H1 (cell line): Measurements from ENCODE around the gene CLDN6. TPM values are rescaled to one million over a fixed set of nuclear protein-coding genes. Genes with fewer than 3 reads are reported as not detected.

Experiments used
- CTCF ChIA-PET: fragments of 300-600 bp; sonication (Branson Sonifier 250); formaldehyde crosslinking; loops from one replicate; lab custom pipeline; 2021; ENCODE audit not compliant: partially characterized antibody; lab: Charles Lee
- POLR2A ChIA-PET: fragments of 300-600 bp; sonication (Branson Sonifier 250); formaldehyde crosslinking; loops from one replicate; lab custom pipeline; 2021; ENCODE audit warnings: inconsistent platforms; ENCODE audit not compliant: partially characterized antibody; lab: Charles Lee
- DNase-seq, 2 experiments: peaks; one replicate each; pipeline versions ENCODE4 v3.0.0 to v3.0.0-alpha.2; 2010 to 2022; ENCODE audit warnings: low spot score in 2 of 2, low read depth in 1 of 2, mixed read lengths in 1 of 2
- FAIRE-seq: peaks from 2 replicates; lab custom pipeline; 2011; peaks lifted over from hg19 to GRCh38; lab: Jason Lieb, UNC
- H2AFZ ChIP-seq: 2 replicates; pipeline ENCODE4 v1.8.1; 2012; ENCODE audit warnings: low read length, inconsistent platforms
- H2AK5ac ChIP-seq: 2 replicates; pipeline ENCODE4 v1.6.1; 2013; ENCODE audit warnings: low read depth, low read length
- H2BK120ac ChIP-seq: replicated peaks from 2 replicates; pipeline ENCODE3; 2013; ENCODE audit warnings: low read depth, low read length, inconsistent platforms
- H2BK12ac ChIP-seq: 2 replicates; pipeline ENCODE4 v1.6.1; 2013; ENCODE audit warnings: low read depth, low read length
- H2BK15ac ChIP-seq: 2 replicates; pipeline ENCODE4 v1.6.1; 2013; ENCODE audit warnings: low read length
- H2BK20ac ChIP-seq: 2 replicates; pipeline ENCODE4 v1.6.1; 2013; ENCODE audit warnings: low read length
- H2BK5ac ChIP-seq: 2 replicates; pipeline ENCODE4 v1.6.1; 2013; ENCODE audit warnings: low read depth, low read length
- H3K14ac ChIP-seq: 2 replicates; pipeline ENCODE4 v1.6.1; 2013; ENCODE audit warnings: inconsistent platforms; ENCODE audit not compliant: insufficient read length
- H3K18ac ChIP-seq: 2 replicates; pipeline ENCODE4 v1.6.1; 2013; ENCODE audit warnings: low read length; ENCODE audit errors: extremely low read depth
- H3K23ac ChIP-seq: 2 replicates; pipeline ENCODE4 v1.6.1; 2013; ENCODE audit warnings: inconsistent platforms; ENCODE audit not compliant: insufficient read length
- H3K23me2 ChIP-seq: 2 replicates; pipeline ENCODE4 v1.6.1; 2013; ENCODE audit warnings: low read depth, low read length
- H3K27ac ChIP-seq: 2 replicates; pipeline ENCODE4 v1.6.1; 2011; ENCODE audit warnings: low read depth, low read length, inconsistent platforms
- H3K27me3 ChIP-seq, 4 experiments: replicated peaks in 1 of 4; 1 replicate in 1 of 4; 2 replicates in 3 of 4; pipeline versions ENCODE4 v1.6.1 to v1.8.1; 2011 to 2013; ENCODE audit warnings: low read length in 3 of 4, mild to moderate bottlenecking in 3 of 4, inconsistent platforms in 2 of 4, mixed read lengths in 2 of 4, moderate library complexity in 1 of 4; ENCODE audit not compliant: control insufficient read depth in 3 of 4, insufficient read depth in 3 of 4; ENCODE audit errors: extremely low read depth in 1 of 4
- H3K36me3 ChIP-seq, 4 experiments: 2 replicates each; pipeline versions ENCODE4 v1.6.1 to v1.8.1; 2011 to 2013; ENCODE audit warnings: mild to moderate bottlenecking in 4 of 4, low read length in 3 of 4, moderate library complexity in 2 of 4, control low read depth in 1 of 4, inconsistent platforms in 1 of 4; ENCODE audit not compliant: insufficient read depth in 4 of 4, control insufficient read depth in 2 of 4
- H3K4ac ChIP-seq: replicated peaks from 2 replicates; pipeline ENCODE3; 2013; ENCODE audit warnings: low read length, low read depth, mixed read lengths, inconsistent platforms; ENCODE audit not compliant: insufficient read length
- H3K4me1 ChIP-seq, 4 experiments: replicated peaks in 1 of 4; 1 replicate in 1 of 4; 2 replicates in 3 of 4; pipeline versions ENCODE4 v1.6.1 to v1.8.1; 2011 to 2013; ENCODE audit warnings: low read length in 3 of 4, inconsistent platforms in 2 of 4, mixed read lengths in 1 of 4; ENCODE audit not compliant: insufficient read depth in 4 of 4, control insufficient read depth in 3 of 4
- H3K4me2 ChIP-seq, 2 experiments: 2 replicates each; pipeline versions ENCODE4 v1.6.1 to v1.8.1; 2011 to 2013; ENCODE audit warnings: low read depth in 2 of 2, low read length in 2 of 2, control low read depth in 1 of 2, inconsistent platforms in 1 of 2, mild to moderate bottlenecking in 1 of 2; ENCODE audit not compliant: insufficient read depth in 1 of 2
- H3K4me3 ChIP-seq, 4 experiments: fragments of 200-600, 300-600 bp in 1 of 4; sonication (generic), shearing (Covaris generic), sonication (Bioruptor Twin) in 1 of 4; 2 replicates each; pipeline versions ENCODE4 v1.5.1 to v1.8.1; 2011 to 2016; ENCODE audit warnings: low read length in 4 of 4, low read depth in 3 of 4, control low read depth in 2 of 4, inconsistent platforms in 2 of 4, mild to moderate bottlenecking in 2 of 4, mixed read lengths in 1 of 4, moderate library complexity in 1 of 4; ENCODE audit not compliant: insufficient read depth in 2 of 4; ENCODE audit errors: extremely low read depth in 1 of 4
- H3K56ac ChIP-seq: replicated peaks from 2 replicates; pipeline ENCODE3; 2013; ENCODE audit warnings: low read depth, mild to moderate bottlenecking, mixed read lengths, low read length, inconsistent platforms; ENCODE audit not compliant: insufficient read length
- H3K79me1 ChIP-seq: 2 replicates; pipeline ENCODE4 v1.6.1; 2013; ENCODE audit warnings: low read depth, low read length, control low read depth
- H3K79me2 ChIP-seq, 2 experiments: 2 replicates each; pipeline versions ENCODE4 v1.6.1 to v1.8.1; 2012 to 2013; ENCODE audit warnings: low read length in 2 of 2, mild to moderate bottlenecking in 2 of 2, inconsistent platforms in 1 of 2; ENCODE audit not compliant: insufficient read depth in 2 of 2, control insufficient read depth in 1 of 2
- H3K9ac ChIP-seq, 4 experiments: replicated peaks in 1 of 4; 1 replicate in 1 of 4; 2 replicates in 3 of 4; pipeline versions ENCODE4 v1.6.1 to v1.8.1; 2011 to 2013; ENCODE audit warnings: low read depth in 3 of 4, low read length in 3 of 4, control low read depth in 2 of 4, mild to moderate bottlenecking in 2 of 4, moderate library complexity in 2 of 4, inconsistent platforms in 1 of 4; ENCODE audit errors: extremely low read depth in 1 of 4
- H3K9me3 ChIP-seq, 2 experiments: 2 replicates each; pipeline versions ENCODE4 v1.6.1 to v1.8.1; 2012 to 2013; ENCODE audit warnings: mild to moderate bottlenecking in 2 of 2, moderate library complexity in 2 of 2, control low read depth in 1 of 2, inconsistent platforms in 1 of 2, low read depth in 1 of 2, low read length in 1 of 2, mixed read lengths in 1 of 2; ENCODE audit not compliant: insufficient read depth in 2 of 2
- H4K20me1 ChIP-seq, 2 experiments: replicated peaks in 1 of 2; 2 replicates each; pipeline versions ENCODE3 to v1.8.1; 2011 to 2013; ENCODE audit warnings: inconsistent platforms in 2 of 2, low read length in 2 of 2, mild to moderate bottlenecking in 1 of 2; ENCODE audit not compliant: insufficient read depth in 2 of 2, control insufficient read depth in 1 of 2
- H4K5ac ChIP-seq: 2 replicates; pipeline ENCODE4 v1.6.1; 2013; ENCODE audit warnings: low read length, low read depth, mixed read lengths, inconsistent platforms; ENCODE audit not compliant: insufficient read length
- H4K8ac ChIP-seq: 2 replicates; pipeline ENCODE4 v1.8.0; 2013; ENCODE audit warnings: mild to moderate bottlenecking, moderate library complexity, low read length, inconsistent platforms; ENCODE audit not compliant: insufficient read depth; ENCODE audit errors: extremely low read depth
- H4K91ac ChIP-seq: replicated peaks from 2 replicates; pipeline ENCODE3; 2013; ENCODE audit warnings: low read length, mixed read lengths, inconsistent platforms; ENCODE audit not compliant: insufficient read length
- BACH1 ChIP-seq: IDR thresholded peaks from 2 replicates; pipeline ENCODE4 v1.6.1; 2012; ENCODE audit warnings: low read length, improper control_type of control experiment
- BRCA1 ChIP-seq: IDR thresholded peaks from 2 replicates; pipeline ENCODE4 v1.6.1; 2012; ENCODE audit warnings: low read depth, low read length, improper control_type of control experiment
- CBX5 ChIP-seq: fragments of 300-800, 300-1000 bp; sonication (generic); IDR thresholded peaks from 2 replicates; pipeline ENCODE4 v1.7.1; 2016; ENCODE audit warnings: antibody characterized with exemption, low read length, low read depth
- CBX8 ChIP-seq: fragments of 300-800, 300-1000 bp; sonication (generic); IDR thresholded peaks from 2 replicates; pipeline ENCODE4 v1.7.1; 2016; ENCODE audit warnings: low read depth, low read length, borderline replicate concordance
- GTF2F1 ChIP-seq: IDR thresholded peaks from 2 replicates; pipeline ENCODE4 v1.6.1; 2012; ENCODE audit warnings: low read depth, low read length, improper control_type of control experiment, borderline replicate concordance
- KDM1A ChIP-seq: fragments of 200-600, 300-600 bp; sonication (generic); IDR thresholded peaks from 2 replicates; pipeline ENCODE4 v1.7.1; 2016; ENCODE audit warnings: mild to moderate bottlenecking, low read length, borderline replicate concordance
- MAFK ChIP-seq: IDR thresholded peaks from 2 replicates; pipeline ENCODE4 v1.6.1; 2012; ENCODE audit warnings: low read depth, mild to moderate bottlenecking, improper control_type of control experiment, low read length
- NANOG ChIP-seq: IDR thresholded peaks from 2 replicates; pipeline ENCODE4 v1.6.1; 2011; ENCODE audit warnings: low read length, low read depth, mild to moderate bottlenecking, inconsistent platforms; ENCODE audit not compliant: insufficient read depth, poor library complexity, severe bottlenecking
- NRF1 ChIP-seq: IDR thresholded peaks from 2 replicates; pipeline ENCODE4 v1.6.1; 2011; ENCODE audit warnings: mild to moderate bottlenecking, low read depth, low read length, improper control_type of control experiment
- POLR2AphosphoS5 ChIP-seq: IDR thresholded peaks from 2 replicates; pipeline ENCODE4 v1.6.1; 2011; ENCODE audit warnings: low read depth, low read length
- RFX5 ChIP-seq: IDR thresholded peaks from 2 replicates; pipeline ENCODE4 v1.6.1; 2011; ENCODE audit warnings: low read depth, low read length, improper control_type of control experiment, borderline replicate concordance
- SP1 ChIP-seq: IDR thresholded peaks from 2 replicates; pipeline ENCODE4 v1.6.1; 2011; ENCODE audit warnings: low read depth, low read length
- SP2 ChIP-seq: IDR thresholded peaks from 2 replicates; pipeline ENCODE4 v1.6.1; 2012; ENCODE audit warnings: mild to moderate bottlenecking, low read length, inconsistent platforms
- SP4 ChIP-seq: IDR thresholded peaks from 2 replicates; pipeline ENCODE4 v1.6.1; 2012; ENCODE audit warnings: low read length, inconsistent platforms
- TAF1 ChIP-seq: IDR thresholded peaks from 2 replicates; pipeline ENCODE4 v1.6.1; 2011; ENCODE audit warnings: mild to moderate bottlenecking, low read depth, low read length
- TCF12 ChIP-seq: IDR thresholded peaks from 2 replicates; pipeline ENCODE4 v1.6.1; 2011; ENCODE audit warnings: low read depth, mild to moderate bottlenecking, low read length
- WGBS, 2 experiments: shearing (Covaris generic) in 1 of 2; methylation state at CpG; one replicate each; pipeline versions ENCODE4 v1.1.6 to v1.1.7; 2013 to 2015; ENCODE audit warnings: low lambda C conversion rate in 2 of 2, mixed read lengths in 2 of 2, inconsistent platforms in 1 of 2, low coverage in 1 of 2, missing lambda C conversion rate in 1 of 2; ENCODE audit not compliant: insufficient replicate concordance in 2 of 2, insufficient coverage in 1 of 2, insufficient read length in 1 of 2; ENCODE audit errors: extremely low coverage in 1 of 2, missing lambda C conversion rate in 1 of 2; 5-methylcytosine and 5-hydroxymethylcytosine counted together
- polyA plus RNA-seq, 7 experiments: library from polyadenylated mRNA; depleted of rRNA in 3 of 7; stranded (reverse) in 5 of 7; unstranded in 2 of 7; fragments of >200 nt in 5 of 7; fragments of 200-250 nt in 2 of 7; gene quantifications; 1 replicate in 5 of 7; 2 replicates in 1 of 7; 4 replicates in 1 of 7; pipeline versions ENCODE4 v1.2.1 to v1.2.3, GENCODE V29; 2011 to 2013; ENCODE audit warnings: missing spikeins in 2 of 7, mixed read lengths in 2 of 7
- total RNA-seq: library from RNA; stranded (reverse); fragmentation: NEBNext Ultra II Directional; extraction: Animal tissue kit (Norgen Biotek cat#: 25700); gene quantifications from 2 replicates; pipeline ENCODE4 v1.2.1, GENCODE V29; 2021

Gene CLDN6
- total and polyA plus RNA-seq, 2 of the 8 experiments (the other 6 are each of a cell fraction or from before 2014, with no cell fraction given), result 747 to 1,115 TPM

DNA sequence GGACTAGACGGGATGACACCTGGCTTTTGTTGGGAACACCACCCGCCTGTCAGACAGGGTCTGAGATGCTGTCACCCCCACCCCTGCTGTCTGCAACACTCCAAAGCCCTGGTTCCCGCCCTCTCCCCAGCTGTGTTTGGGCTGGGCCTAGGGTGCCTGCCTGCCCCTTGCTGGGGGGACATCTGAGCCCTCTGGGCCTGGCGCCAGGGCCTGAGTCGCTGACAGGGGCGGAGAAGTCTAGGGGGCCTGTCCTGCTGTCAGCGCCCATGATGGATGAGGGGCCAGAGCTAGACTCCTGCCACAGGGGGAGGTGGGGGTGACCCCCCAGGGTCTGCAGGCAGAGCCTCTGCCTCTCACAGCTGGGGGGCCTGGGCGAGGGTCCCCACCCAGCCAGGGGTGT, 30.1 kb downstream of the CLDN6 start:
- Histone ChIP-seq H3K23ac (no peak overlapping the region), H3K18ac (no peak overlapping the region), H4K20me1 (no peaks in the 10 kb centered on the region), H3K9ac (no peak overlapping the region), H4K8ac (no peak overlapping the region), H3K4ac (no peak overlapping the region), H3K27ac (no peak overlapping the region), H3K79me1 (no peaks in the 10 kb centered on the region), H2AFZ (no peak overlapping the region), H3K14ac (no peak overlapping the region), H3K4me3 (no peak overlapping the region), H3K36me3 (no peaks in the 10 kb centered on the region), H3K23me2 (no peaks in the 10 kb centered on the region; the same call in 1 of the 2 replicates), H2AK5ac (no peak overlapping the region), H2BK12ac (no peak overlapping the region), H2BK20ac (no peak overlapping the region), H2BK5ac (no peak overlapping the region), H3K9me3 (no peaks in the 10 kb centered on the region), H3K4me2 (no peak overlapping the region), H3K4me1 (peaks cover 3 to 28% (median 23%) of the 10 kb centered on the region in 4 experiments), H4K91ac (no peak overlapping the region), H4K5ac (no peak overlapping the region), H2BK15ac (no peak overlapping the region), H3K56ac (no peak overlapping the region), H3K27me3 (no peaks in the 10 kb centered on the region; a peak in 1 of 7 replicates), H2BK120ac (no peak overlapping the region), H3K79me2 (no peaks in the 10 kb centered on the region)
- no peak for FAIRE-seq
- ChIA-PET CTCF (interaction anchor here (0.8 to 5.2 kb wide), 7 partner anchors 9 to 40 kb away, joined by 3 to 24 read pairs (median 4); partner anchors contain the start of genes CLDN6 and CLDN9), POLR2A (interaction anchor here (0.6 to 15.2 kb wide), 13 partner anchors 9 to 147 kb away, joined by 3 to 200 read pairs (median 3); partner anchors contain the start of genes CLDN6, HCFC1R1, PAQR4 and THOC6)
- DNase-seq, result no peak
- WGBS, 2 experiments, result 86% methylated on average over 8 of the region's 8 CpGs; no CpG with 5 or more reads in 1 of the 2 experiments
- TF ChIP-seq MAFK (no peak), CBX8 (no peak), RFX5 (no peak), NANOG (no peak), POLR2AphosphoS5 (no peak), GTF2F1 (no peak), TAF1 (no peak), NRF1 (no peak), BACH1 (no peak), BRCA1 (no peak), SP2 (no peak), SP4 (no peak), KDM1A (no peak), SP1 (no peak), CBX5 (no peak), TCF12 (no peak)
